Testis (tissue), 3 donors: Measurements from ENCODE around the gene NR6A1. TPM values are rescaled to one million over a fixed set of nuclear protein-coding genes. Genes with fewer than 3 reads are reported as not detected.

Experiments
- DNase-seq: peaks from one replicate; pipeline ENCODE4 v3.0.0-alpha.2; 2019
- H3K27ac ChIP-seq, 2 donors: fragments of 200-600 bp; sonication (generic); one replicate each; pipeline ENCODE4 v1.5.1; 2019
- H3K27me3 ChIP-seq: fragments of 200-600 bp; sonication (generic); one replicate; pipeline ENCODE4 v1.5.1; 2019
- H3K36me3 ChIP-seq: fragments of 200-600 bp; sonication (generic); one replicate; pipeline ENCODE4 v1.5.1; 2017; ENCODE audit warnings: low read depth; ENCODE audit errors: missing control alignments
- H3K4me1 ChIP-seq: fragments of 200-600 bp; sonication (generic); one replicate; pipeline ENCODE4 v1.5.1; 2019
- H3K4me3 ChIP-seq, 2 donors: fragments of 200-600 bp; sonication (generic); one replicate each; pipeline ENCODE4 v1.5.1; 2017 to 2019
- H3K9me3 ChIP-seq: fragments of 200-600 bp; sonication (generic); one replicate; pipeline ENCODE4 v1.5.1; 2017
- CTCF ChIP-seq, 3 experiments: fragments of 450-650 bp in 2 of 3; fragments of 200-600 bp in 1 of 3; sonication (generic) in 1 of 3; IDR thresholded peaks; one replicate each; pipeline ENCODE4 v1.5.1; 2016 to 2019; ENCODE audit warnings: antibody characterized with exemption in 3 of 3, mild to moderate bottlenecking in 2 of 3, moderate library complexity in 1 of 3
- POLR2A ChIP-seq: fragments of 450-650 bp; IDR thresholded peaks from one replicate; pipeline ENCODE4 v1.6.1; 2017; ENCODE audit warnings: antibody characterized with exemption, mild to moderate bottlenecking, moderate library complexity
- WGBS, 2 donors: methylation state at CpG; one replicate each; pipeline ENCODE4 v1.1.5; 2018; 5-methylcytosine and 5-hydroxymethylcytosine counted together
- intact Hi-C: fragments of 100-400 bp; cut with DNase I; formaldehyde crosslinking; loops from one replicate; pipeline ENCODE4 v1.15.1; 2023; ENCODE audit warnings: low total_unique reads
- polyA plus RNA-seq: library from polyadenylated mRNA; stranded (reverse); fragments of 350-450 nt; fragmentation: Illumina TruSeq; extraction: RNeasy Lipid Tissue Mini Kit (QIAGEN cat#74804); gene quantifications from one replicate; pipeline ENCODE4 v1.2.3, GENCODE V29; 2014; ENCODE audit warnings: low read depth, low replicate concordance; ENCODE audit not compliant: insufficient read depth
- total RNA-seq, 2 donors: library from RNA; depleted of rRNA; stranded (reverse); fragments of >200 nt; gene quantifications; one replicate each; pipeline ENCODE4 v1.2.3, GENCODE V29; 2016

NR6A1 gene
- total and polyA plus RNA-seq, 3 donors from 2014 or later: 54.6 to 100 (median 92.1) TPM

DNA sequence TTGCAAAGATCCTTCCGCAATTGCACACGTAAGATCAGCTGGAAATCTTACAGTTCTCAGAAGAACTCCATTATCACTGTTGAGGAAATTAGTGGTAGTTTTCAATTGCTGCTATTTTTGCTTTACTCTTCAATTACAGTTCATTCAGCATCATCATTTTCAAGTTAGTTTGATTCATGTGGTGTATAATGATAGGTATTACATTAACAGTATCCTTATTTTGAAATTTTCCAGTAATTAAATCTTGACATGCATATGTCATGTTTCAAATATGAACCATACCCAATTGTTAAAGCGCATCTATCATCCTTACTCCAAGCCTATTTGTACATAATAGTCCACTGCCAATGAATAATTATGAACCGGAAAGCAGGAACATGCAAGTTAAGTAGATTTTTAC lies 60.3 kb downstream of the NR6A1 start:
- 78 to 88% methylated on average over 4 of the region's 4 CpGs for WGBS, 2 donors
- Histone ChIP-seq H3K4me3 (no peak overlapping the region), H3K27ac (no peak overlapping the region), H3K27me3 (no peaks in the 10 kb centered on the region), H3K36me3 (no peaks in the 10 kb centered on the region), H3K4me1 (no peaks in the 10 kb centered on the region), H3K9me3 (no peaks in the 10 kb centered on the region)
- DNase-seq: no peak
- TF ChIP-seq POLR2A: no peak
- no peak for TF ChIP-seq CTCF (IDR thresholded peaks at IDR 0.05)
- intact Hi-C loops: loop anchor here (5.0 kb wide), 1 partner anchor 93 kb away; no protein-coding TSS in a partner anchor

GRCh38 chr9:124709292-124709690 lies 61.8 kb downstream of the NR6A1 start:
- DNase-seq: no peak
- Histone ChIP-seq H3K36me3 (no peaks in the 10 kb centered on the region), H3K27ac (no peak overlapping the region), H3K4me3 (no peak overlapping the region), H3K9me3 (no peaks in the 10 kb centered on the region), H3K4me1 (no peaks in the 10 kb centered on the region), H3K27me3 (no peaks in the 10 kb centered on the region)
- WGBS, 2 donors: 88 to 98% methylated on average over 2 of the region's 2 CpGs
- intact Hi-C loops: no loop called here
- TF ChIP-seq CTCF (IDR thresholded peaks at IDR 0.05): no peak
- TF ChIP-seq POLR2A: no peak

- WGBS, 2 donors: 87 to 89% methylated on average over 1 of the region's 1 CpG
- Histone ChIP-seq H3K4me3 (no peak overlapping the region), H3K36me3 (no peaks in the 10 kb centered on the region), H3K9me3 (no peaks in the 10 kb centered on the region), H3K27me3 (no peaks in the 10 kb centered on the region), H3K27ac (no peak overlapping the region), H3K4me1 (no peaks in the 10 kb centered on the region)
- no peak for DNase-seq
- no peak for TF ChIP-seq POLR2A
- TF ChIP-seq CTCF (IDR thresholded peaks at IDR 0.05): no peak
- intact Hi-C loops: no loop called here
Observed at GRCh38 chr9:124708633-124709291, 62.3 kb downstream of the NR6A1 start.

GRCh38 chr9:124708074-124708473 lies 63.0 kb downstream of the NR6A1 start:
- TF ChIP-seq CTCF (IDR thresholded peaks at IDR 0.05) (no peak), POLR2A (no peak)
- WGBS, 2 donors: 85 to 100% methylated on average over 2 of the region's 2 CpGs
- DNase-seq: no peak
- intact Hi-C loops: no loop called here
- Histone ChIP-seq H3K4me3 (no peak overlapping the region), H3K27ac (no peak overlapping the region), H3K27me3 (no peaks in the 10 kb centered on the region), H3K9me3 (no peaks in the 10 kb centered on the region), H3K4me1 (no peaks in the 10 kb centered on the region), H3K36me3 (no peaks in the 10 kb centered on the region)

DNA sequence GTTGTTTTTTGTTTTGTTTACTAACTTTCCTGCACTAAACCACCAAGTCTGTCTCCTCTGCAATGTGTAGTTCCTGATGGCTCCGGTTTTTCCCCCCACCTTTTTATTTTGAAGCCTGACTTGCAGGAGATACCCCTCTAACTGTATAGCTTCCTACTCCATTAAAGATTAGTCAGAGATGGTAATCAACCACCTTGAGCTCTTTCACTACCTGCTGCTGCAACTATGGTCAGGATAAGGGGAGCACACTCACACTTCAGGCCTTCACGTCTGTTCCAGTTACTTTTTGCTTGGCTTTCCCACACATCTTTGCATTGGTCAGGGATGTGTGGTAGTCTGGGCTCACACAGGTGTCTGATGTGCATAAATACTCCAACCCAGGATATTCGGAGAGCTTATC lies 63.4 kb downstream of the NR6A1 start:
- DNase-seq: no peak
- no peaks in the 10 kb centered on the region for H3K27me3 ChIP-seq
- H3K4me3 ChIP-seq: no peak overlapping the region
- H3K9me3 ChIP-seq: no peaks in the 10 kb centered on the region
- WGBS, 2 donors: 69 to 92% methylated on average over 3 of the region's 3 CpGs
- intact Hi-C loops: no loop called here
- no peaks in the 10 kb centered on the region for H3K36me3 ChIP-seq
- H3K27ac ChIP-seq: no peak overlapping the region
- no peak for TF ChIP-seq POLR2A
- H3K4me1 ChIP-seq: no peaks in the 10 kb centered on the region
